GM18951 (cell line): ENCODE data around the gene DHRS9.

ENCODE experiments used
- POLR2A ChIP-seq: IDR thresholded peaks from 4 replicates; pipeline ENCODE4 v1.6.1; 2011; ENCODE audit warnings: mild to moderate bottlenecking; ENCODE audit not compliant: insufficient read length, insufficient read depth; ENCODE audit errors: extremely low read depth
- in situ Hi-C: fragments of 300-500 bp; cut with MboI; formaldehyde crosslinking; loops from one replicate; pipeline ENCODE4 v1.12.0; 2022; ENCODE audit warnings: low sequenced_read_pairs, mixed read lengths, inconsistent platforms; ENCODE audit not compliant: unreplicated experiment

DHRS9 gene

DNA sequence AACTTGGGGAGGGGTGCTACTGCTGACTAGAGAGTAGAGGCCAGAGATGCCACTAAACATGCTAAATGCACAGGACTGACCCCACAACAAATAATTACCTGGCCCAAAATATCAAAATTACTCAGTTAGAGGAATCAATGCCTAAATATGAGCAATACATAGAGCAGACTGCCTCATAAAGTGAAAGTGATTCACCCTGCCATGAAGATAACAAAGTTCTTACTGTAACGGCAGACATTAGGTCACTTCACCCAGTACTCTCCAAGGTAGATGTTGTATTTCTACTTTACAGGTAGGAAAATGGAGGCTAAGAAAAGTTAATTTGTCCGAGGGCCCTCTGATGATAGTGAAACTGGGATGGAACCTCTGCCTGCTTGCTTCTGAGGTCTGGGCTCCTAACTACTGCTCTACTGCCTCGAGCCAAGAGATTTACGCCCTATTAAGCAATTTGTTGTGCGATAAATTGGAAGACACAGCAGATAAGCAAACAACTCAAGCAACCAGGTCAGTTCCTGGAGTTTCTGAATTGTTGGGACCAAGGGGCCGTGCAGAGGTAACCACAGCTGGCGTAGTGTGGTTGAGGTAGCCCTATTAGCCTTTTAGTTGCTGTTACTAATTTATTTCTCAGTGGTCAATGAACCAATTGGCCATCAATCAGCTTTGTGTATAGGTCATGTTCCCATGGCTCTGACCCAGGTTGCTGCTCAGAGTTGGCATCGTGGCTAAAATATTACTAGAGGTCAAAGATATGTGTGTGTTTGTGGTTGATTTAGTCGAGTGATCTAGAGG lies 4.8 kb downstream of the DHRS9 start:
- TF ChIP-seq POLR2A = no peak
- in situ Hi-C loops = no loop called here

GRCh38 chr2:169077674-169078240 lies 8.4 kb downstream of the DHRS9 start:
- TF ChIP-seq POLR2A = no peak
- in situ Hi-C loops = no loop called here

DNA sequence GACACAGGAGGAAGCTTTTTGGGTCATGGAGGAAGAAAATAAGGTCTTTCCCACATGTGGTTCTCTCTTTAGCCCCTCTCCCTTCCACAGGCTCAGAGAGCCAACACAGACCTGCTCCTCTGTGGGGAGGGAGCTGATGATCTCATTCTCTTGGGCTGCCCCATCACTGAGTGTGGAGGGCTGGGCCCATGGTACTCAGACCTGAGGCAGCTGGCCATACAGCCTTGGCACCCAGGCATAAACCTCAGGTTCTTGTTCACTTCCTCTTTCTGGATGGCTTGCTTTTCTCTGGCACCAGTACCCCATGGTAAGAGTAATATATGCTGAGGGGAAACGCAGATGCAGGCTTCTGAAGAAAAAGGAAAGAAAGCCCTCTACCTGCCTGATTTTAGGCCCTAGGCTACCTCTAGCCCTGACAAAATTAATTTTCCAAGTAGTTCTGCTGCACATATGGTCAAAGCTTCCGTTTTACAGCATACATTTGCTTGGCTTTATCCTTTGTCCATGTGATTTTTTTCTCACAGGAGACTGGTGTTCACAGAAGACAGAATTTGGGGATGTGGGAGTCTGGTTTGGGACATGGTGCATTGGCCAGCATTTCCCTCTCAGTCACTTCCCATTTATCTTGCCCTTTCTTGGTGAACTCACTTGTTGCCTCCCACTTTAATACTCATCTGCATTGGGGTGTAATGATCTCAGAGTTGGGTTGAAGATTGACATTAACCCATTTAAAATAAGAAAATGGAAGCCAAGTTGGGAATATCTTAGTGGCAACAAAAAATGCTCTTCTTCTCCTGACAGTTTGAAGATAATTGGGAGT lies 11.1 kb downstream of the DHRS9 start:
- in situ Hi-C loops = no loop called here

GRCh38 chr2:169081551-169081950 lies 12.2 kb downstream of the DHRS9 start:
- TF ChIP-seq POLR2A = no peak
- in situ Hi-C loops = no loop called here

More for the DNA sequence above, 11.1 kb downstream of the DHRS9 start:
- no peak for TF ChIP-seq POLR2A

- in situ Hi-C loops = no loop called here
- TF ChIP-seq POLR2A = no peak
Measured at GRCh38 chr2:169082995-169083394, 13.6 kb downstream of the DHRS9 start.

DNA sequence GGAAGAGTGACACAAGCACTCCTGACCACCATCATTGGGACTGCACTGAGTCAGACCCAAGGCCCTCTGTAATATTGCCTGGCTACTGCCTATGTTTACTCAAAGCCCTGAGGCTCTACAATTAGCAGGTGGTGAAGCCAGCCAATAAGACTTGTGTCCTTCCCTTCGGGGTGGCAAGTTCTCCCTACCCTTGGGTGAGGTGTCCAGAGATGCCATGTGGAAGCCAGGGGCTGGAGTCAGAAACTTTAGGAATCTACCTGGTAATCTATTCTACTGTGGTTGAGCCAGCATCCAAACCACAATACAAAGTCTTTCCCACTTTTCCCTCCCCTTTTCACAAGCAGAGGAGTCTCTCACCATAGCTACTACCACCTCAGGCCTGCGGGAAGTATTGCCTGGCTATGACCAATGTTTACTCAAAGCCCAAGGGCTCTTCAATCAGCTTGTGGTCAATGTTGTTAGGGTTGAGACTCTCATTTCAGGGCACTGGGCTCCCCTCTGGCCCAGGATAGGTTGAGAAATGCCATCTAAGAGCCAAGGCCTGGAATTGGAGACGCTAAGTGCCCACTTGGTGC lies 17.6 kb downstream of the DHRS9 start:
- no peak for TF ChIP-seq POLR2A
- in situ Hi-C loops = no loop called here

DNA sequence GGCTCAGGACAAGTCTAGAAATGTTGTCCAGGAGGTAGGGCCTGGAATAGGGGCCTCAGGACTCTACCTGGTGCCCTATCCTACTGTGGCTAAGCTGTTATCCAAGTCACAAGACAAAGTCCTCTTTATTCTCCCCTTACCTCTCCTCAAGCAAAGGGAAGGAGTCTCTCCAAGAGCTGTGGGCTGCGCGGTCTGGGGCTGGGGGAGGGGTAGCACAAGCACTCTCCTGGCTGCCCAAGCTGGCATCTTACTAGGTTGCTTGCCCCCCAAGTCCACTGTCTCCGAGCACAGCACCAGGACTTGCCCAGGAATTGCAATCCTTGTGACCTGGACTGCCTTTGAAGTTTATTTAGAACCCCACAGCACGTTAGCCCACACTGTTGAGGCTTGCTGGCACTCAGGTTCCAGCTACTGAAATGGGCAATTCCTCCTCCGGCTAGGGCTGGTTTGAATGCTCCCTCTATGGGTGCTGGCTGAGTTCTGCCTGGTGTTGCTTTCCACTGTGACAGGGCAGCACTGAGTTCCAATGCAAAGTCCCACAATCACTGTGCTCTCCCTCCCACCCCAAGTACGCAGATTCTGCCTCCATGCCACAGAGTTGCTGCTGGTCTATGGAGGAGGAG lies 18.5 kb downstream of the DHRS9 start:
- in situ Hi-C loops = no loop called here
- TF ChIP-seq POLR2A = no peak

DNA sequence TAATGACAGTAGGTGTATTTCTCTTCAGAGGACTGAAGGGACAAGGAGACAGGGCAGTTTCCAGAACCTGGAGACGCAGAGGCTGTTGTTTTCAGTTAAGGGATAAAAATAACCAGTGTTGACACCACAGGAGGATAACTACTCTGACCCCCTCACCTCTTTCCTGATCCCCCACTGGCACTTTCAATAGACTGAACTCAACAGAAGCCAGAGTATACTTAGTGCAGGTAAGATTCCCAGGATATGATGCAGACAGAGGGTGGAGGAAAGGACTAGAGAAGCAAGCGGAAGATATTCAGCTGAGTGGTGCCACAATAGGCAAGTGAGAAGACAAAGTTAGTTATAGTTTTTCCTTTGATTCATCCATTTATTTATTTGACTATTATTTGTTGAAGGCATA lies 19.8 kb downstream of the DHRS9 start:
- in situ Hi-C loops = no loop called here
- TF ChIP-seq POLR2A = no peak

GRCh38 chr2:169090133-169090820 lies 20.9 kb downstream of the DHRS9 start:
- in situ Hi-C loops = no loop called here
- no peak for TF ChIP-seq POLR2A

DNA sequence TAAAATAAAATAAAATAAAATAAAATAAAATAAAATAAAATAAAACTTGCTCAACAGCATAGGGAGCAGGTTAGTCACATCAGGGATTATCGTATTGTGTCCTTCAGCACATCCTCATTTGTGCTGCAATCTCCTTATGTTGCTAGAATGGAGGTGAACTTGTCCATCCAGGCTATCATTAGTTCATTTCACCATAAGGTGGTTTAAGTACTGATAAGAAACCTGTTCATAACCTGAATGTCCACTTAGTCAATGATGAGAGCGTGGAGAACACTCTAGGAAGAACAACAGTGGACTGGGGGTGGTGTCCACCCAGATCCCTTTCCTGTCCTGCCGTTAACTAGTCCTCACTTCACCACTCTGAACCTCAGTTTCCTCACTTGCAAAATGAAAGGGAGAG lies 21.9 kb downstream of the DHRS9 start:
- in situ Hi-C loops = no loop called here
- TF ChIP-seq POLR2A = no peak

DNA sequence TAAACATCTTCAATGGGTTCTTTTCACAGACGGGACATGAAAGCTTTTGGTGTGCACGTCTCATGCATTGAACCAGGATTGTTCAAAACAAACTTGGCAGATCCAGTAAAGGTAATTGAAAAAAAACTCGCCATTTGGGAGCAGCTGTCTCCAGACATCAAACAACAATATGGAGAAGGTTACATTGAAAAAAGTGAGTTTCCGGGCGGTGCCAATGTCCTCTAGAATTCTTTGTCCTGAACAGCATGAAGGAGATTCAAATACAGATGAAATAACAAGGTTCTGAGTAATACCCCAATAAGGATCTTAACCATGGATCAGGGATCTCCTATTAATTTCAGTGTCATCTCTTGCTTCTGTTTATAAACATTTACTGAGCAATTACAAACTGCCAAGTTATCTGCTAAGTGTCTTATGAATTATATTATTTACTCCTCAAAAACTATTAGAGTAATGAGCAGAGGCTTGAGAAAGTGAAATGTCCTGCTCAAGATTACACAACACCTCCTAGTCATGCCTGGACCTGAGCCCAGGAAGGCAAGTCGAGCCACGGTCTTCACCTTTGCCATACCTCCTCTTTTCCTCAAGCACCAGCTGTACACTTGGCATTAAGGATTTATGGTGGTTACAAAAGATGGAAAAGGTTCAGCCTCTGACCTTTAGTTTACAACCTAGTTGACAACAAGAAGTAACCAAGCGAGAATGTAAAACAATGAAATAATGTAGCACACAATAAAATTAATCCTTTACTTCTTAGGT lies 22.6 kb downstream of the DHRS9 start:
- in situ Hi-C loops = no loop called here
- TF ChIP-seq POLR2A = no peak

DNA sequence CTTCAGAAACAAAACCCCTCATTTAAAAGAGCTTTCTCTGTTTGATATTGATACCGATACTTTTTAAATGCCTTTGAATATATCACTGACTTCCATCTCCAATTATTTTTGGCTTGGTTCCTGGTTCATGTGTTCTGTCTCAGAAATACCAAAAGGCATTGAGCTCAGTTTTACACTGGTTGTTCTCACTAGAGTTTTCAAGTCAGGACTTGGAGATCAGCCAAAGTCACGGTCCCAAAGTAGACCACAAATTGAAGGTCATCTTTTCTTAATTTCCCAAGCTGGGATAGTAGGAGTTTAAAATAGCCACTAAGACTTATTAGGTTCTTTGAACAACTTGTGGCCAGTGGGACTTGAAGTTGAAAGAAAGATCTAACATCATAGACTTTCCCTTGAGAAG lies 24.2 kb downstream of the DHRS9 start:
- no peak for TF ChIP-seq POLR2A
- in situ Hi-C loops = no loop called here
